HG03571 (cell line): ENCODE results near the gene PRKCZ.

Experiments
- ATAC-seq: cut with Tn5 transposase; IDR thresholded peaks from one replicate; pipeline ENCODE4 v1.9.1; 2021; ENCODE audit not compliant: unreplicated experiment

PRKCZ gene

GRCh38 chr1:2061065-2061778 lies 11.0 kb downstream of the PRKCZ start:
- ATAC-seq: no peak

DNA sequence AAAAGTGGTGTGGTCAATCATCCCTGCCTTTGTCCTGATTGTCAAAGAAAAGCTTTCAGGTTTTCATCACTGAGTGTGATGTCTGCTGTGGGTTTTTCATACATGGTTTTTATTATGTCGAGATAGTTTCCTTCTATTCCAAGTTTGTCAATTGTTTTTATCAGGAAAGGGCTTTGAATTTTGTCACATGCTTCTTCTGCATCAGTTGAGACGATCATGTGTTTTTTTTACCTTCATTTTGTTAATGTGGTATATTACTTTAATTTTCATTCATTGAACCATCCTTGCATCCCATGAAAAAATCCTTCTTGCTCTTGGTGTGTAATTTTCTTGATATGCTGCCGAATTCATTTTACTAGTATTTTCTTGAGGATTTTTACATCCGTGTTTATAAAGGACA lies 15.5 kb downstream of the PRKCZ start:
- ATAC-seq: no peak

- ATAC-seq: no peak
Measured at GRCh38 chr1:2067393-2067792, 17.2 kb downstream of the PRKCZ start.

DNA sequence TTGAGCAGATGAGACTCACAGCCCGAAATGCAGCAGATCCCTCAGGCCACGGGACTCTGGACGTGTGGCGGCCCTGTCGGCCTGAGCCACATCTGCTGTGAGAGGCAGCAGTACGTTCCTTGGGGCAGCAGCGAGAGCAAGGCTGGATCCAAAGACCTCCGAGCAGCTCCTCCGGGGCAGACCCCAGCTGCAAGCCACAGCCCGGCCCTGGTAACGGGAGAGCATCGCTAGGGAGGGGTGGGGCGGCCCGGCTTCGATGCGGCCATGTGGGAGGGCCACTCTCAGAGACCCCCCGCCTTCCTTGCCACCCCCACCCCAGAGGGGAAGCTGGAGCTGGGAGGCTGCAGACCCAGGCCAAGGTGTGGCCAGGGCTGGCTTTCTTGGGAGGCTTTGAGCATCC lies 17.8 kb downstream of the PRKCZ start:
- no peak for ATAC-seq

GRCh38 chr1:2068951-2069350 lies 18.7 kb downstream of the PRKCZ start:
- ATAC-seq: no peak

DNA sequence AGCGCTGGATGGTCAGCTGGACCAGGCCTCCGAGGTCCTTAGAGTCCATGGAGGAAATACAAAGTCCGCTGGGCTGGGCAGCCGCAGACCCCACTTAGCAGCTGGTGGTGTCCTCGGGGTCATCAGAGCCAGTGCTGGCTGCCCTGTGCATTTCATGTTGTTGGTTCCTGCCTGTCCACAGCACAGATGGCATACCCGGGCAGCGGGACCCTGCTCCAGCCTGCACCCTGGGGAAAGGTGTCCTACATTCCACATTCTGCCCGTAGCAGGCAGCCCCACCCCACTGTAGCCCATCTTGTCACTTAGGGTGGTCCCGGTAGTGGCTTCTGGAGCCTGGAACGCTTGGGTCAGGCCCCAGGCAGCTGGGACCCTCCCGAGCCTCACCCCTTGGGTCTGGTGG lies 19.8 kb downstream of the PRKCZ start:
- ATAC-seq: no peak

GRCh38 chr1:2070800-2071530 lies 20.8 kb downstream of the PRKCZ start:
- ATAC-seq: no peak

- ATAC-seq: no peak
Measured at GRCh38 chr1:2072109-2072806, 22.0 kb downstream of the PRKCZ start.

- ATAC-seq: no peak
Measured at GRCh38 chr1:2072891-2073290, 22.7 kb downstream of the PRKCZ start.

DNA sequence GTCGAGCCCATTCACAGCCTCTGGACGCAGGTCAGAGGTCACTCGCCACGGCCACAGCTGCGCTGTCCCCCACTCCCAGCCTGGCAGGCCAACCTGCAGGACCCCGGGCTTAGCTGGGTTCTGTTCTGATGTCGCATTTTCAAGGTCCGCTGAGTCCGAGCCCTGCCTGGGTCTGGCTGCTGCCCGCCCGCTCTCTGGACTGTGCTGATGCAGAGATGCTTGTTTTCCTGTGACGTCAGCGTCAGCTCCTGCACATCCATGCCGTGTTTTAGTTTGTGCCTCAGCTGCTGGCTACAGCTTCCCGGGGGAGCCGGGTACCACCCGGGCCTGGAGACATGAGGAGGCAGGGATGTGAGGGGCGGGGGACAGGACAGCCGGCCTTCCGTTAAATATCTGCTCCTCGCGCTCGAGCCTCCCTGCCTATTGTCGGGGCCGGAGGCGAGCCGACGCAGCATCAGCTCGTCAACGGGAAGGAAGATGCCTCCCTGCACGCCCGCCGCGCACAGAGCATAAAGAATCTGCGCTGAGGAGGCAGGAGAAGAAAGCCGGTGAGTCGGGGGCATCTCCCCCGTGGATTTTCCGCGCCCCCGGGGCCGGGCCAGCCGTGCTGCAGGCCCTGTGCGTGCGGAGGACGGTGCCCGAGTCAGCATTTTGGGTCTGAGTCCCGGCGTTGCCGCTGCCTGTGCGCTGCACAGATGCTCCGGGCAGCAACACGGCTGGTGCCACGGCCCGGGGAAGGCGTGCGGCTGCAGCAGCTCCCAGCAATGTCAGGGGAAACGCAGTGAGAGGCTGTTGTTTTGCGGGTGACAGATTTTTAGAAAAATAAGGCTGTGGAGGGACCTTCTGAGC lies 23.4 kb downstream of the PRKCZ start:
- ATAC-seq: no peak

GRCh38 chr1:2074396-2074795 lies 24.2 kb downstream of the PRKCZ start:
- no peak for ATAC-seq

DNA sequence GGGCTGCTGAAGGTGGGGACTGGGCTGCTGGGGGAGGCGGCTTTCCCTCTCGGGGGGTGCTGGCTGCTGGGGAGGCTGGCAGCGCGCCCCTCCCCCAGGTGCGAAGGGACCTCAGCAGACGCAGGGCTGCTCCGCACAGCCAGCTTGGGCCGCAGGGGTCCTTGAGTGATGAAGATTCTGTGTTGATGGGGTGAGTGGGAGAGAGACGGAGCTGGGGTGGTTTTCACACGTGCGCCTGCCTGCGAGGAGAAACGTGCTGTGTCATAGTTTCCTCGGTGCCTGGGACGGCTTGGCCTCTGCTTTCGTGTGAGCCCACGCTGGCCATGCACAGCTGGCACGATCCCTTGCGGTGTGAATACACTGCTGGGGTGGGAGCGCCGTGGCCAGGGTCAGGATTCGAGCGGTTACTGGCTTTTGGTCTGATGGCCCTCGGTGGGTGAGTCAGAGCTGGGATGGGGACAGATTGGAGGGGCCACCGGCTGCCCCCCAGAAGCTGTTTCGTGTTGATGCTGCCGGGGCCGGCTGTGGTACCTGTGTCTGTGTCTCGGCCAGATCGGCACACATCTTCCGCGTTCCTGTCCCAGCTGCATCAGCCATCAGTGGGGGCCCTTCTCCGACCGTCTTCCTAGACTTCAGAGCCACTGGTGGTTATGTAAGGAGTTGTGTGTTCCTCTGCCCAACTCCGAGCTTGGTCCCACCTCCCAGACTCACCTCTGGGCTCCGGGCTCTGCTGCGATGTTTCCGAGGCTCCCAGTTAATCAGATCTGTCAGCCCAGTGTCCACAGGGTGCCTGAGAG lies 24.9 kb downstream of the PRKCZ start:
- no peak for ATAC-seq

DNA sequence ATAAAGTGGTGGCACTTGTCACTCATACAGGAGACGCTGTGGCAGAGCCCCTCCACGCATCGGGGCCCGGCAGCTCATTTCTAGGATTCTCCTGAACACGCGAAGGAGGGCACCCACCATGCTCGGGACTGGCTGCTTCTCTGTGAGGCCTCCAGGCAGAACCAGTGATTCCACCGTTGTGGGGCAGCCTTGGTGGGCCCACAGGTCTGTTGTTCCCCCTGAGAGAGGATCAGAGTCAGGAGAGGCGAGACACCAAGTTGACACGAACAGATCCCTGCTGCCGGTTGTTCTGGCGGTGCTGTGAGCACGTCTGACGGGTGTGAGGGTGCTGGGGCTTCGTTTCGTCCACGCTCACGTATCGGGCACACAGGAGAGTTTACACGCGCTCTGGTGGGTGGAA lies 26.6 kb downstream of the PRKCZ start:
- no peak for ATAC-seq

GRCh38 chr1:2078170-2078569 lies 28.0 kb downstream of the PRKCZ start:
- ATAC-seq: no peak

GRCh38 chr1:2079396-2080085 lies 29.3 kb downstream of the PRKCZ start:
- ATAC-seq: no peak

DNA sequence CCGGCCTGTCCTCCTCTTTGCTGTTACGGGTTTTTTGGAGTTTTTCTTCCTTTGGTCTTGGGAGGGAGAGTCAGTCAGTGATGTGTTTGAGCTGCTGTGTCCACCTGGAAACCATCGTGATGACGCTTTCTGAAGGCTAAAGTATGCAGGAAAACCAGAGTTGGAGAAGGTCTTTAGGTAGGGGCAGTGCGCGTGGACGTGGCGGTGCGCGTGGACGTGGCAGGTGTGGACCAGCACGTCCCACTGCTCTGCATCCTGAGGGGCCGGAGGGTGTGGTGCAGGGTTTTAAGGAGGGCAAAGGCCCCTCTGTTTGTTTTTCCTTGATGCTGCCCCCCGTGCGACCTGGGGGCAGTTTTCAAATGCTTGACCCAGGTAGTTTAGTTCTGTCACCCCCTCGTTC lies 29.9 kb downstream of the PRKCZ start:
- ATAC-seq: no peak

DNA sequence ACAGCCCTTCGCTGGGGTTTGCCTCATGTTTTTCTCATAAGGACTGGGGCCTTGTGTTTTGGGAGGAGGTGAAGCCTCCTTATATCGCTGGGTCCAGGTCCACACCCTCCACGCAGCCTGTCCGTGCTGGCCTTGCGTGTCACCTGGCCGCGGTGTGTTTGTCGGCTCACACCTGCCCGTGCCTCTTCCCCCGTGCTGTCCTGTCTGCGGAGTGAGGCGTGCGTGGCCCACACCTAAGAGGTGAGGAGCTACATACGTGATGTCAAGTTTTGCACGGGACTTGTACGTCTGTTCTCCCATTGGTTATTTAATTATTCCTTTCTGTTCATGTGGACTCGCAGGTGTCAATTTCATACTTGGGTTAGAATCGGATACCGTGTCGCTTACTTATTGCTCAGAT lies 30.7 kb downstream of the PRKCZ start:
- no peak for ATAC-seq

DNA sequence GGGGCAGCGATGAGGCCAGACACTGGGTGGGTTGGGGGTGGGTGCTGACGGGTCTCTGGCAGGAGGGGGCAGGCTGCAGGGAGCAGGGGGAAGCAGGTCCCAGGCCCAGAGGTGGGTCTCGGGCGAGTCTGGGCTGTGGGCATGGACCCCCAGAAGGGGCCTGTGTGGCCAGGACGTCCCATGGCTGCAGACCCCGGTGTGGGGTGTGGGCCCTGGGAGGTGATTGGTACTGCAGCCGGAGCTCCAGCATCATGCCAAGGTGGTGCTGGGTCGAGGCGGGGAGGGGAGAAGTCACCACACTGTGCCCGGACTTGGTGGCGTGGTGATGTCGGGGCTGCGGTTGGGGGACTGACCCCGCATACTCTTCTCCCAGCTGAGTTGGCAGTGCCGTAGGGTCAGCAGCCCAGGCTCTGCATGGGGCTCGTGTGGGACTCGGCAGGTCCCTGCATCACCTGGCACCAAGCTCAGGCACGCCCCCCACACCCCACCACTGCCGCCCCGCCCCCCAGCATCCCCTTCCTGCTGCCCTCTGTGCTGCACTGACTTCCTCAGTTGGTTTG lies 31.2 kb downstream of the PRKCZ start:
- ATAC-seq: no peak

GRCh38 chr1:2082064-2082463 lies 31.9 kb downstream of the PRKCZ start:
- no peak for ATAC-seq

DNA sequence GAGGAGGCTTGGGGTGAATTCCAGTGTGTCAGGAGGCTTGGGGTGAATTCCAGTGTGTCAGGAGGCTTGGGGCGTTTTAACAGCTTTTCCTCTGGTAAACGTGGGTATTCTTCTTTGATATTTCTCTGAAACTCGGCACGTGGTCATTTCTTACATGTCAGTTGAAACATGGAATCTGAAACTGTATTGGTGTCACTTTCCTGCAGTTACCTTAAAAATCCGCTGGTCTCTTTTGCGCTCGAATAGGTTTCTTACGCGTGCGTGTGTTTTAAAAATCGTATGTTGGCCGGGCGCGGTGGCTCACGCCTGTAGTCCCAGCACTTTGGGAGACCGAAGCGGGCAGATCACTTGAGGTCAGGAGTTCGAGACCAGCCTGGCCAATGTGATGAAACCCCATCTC lies 33.5 kb downstream of the PRKCZ start:
- no peak for ATAC-seq
